ENCODE results near the gene HBE1.

HBE1 gene

GRCh38 chr11:5246772-5247471 is 22.8 kb downstream of the HBE1 start:
- Histone ChIP-seq H3K27ac (ENCODE audit: insufficient read depth, low read depth, low read length, poor library complexity, severe bottlenecking) (no peak overlapping the region), H3K27me3 (ENCODE audit: control insufficient read depth, insufficient read depth, low read length, poor library complexity, severe bottlenecking) (no peaks in the 10 kb centered on the region), H3K4me3 (ENCODE audit: insufficient read depth, low read depth, low read length) (no peak overlapping the region), H3K9me3 (ENCODE audit: control insufficient read depth, low read length) (no peaks in the 10 kb centered on the region), H3K36me3 (ENCODE audit: control insufficient read depth, insufficient read depth, low read length) (no peaks in the 10 kb centered on the region), H3K4me1 (ENCODE audit: control insufficient read depth, insufficient read depth, low read length) (no peaks in the 10 kb centered on the region)
- WGBS, 2 experiments = 91 to 96% methylated on average over 6 of the region's 6 CpGs

- no peaks in the 10 kb centered on the region for H3K27me3 ChIP-seq (ENCODE audit: control insufficient read depth, insufficient read depth, low read length, poor library complexity, severe bottlenecking)
- no peaks in the 10 kb centered on the region for H3K36me3 ChIP-seq (ENCODE audit: control insufficient read depth, insufficient read depth, low read length)
- H3K9me3 ChIP-seq (ENCODE audit: control insufficient read depth, low read length) = no peaks in the 10 kb centered on the region
- no peak overlapping the region for H3K4me3 ChIP-seq (ENCODE audit: insufficient read depth, low read depth, low read length)
- 95 to 96% methylated on average over 2 of the region's 2 CpGs for WGBS, 2 experiments
- no peak overlapping the region for H3K27ac ChIP-seq (ENCODE audit: insufficient read depth, low read depth, low read length, poor library complexity, severe bottlenecking)
- H3K4me1 ChIP-seq (ENCODE audit: control insufficient read depth, insufficient read depth, low read length) = no peaks in the 10 kb centered on the region
Measured at GRCh38 chr11:5245155-5245554, 24.6 kb downstream of the HBE1 start.

- H3K9me3 ChIP-seq (ENCODE audit: control insufficient read depth, low read length) = no peaks in the 10 kb centered on the region
- 95 to 99% methylated on average over 4 of the region's 4 CpGs for WGBS, 2 experiments
- no peaks in the 10 kb centered on the region for H3K36me3 ChIP-seq (ENCODE audit: control insufficient read depth, insufficient read depth, low read length)
- no peak overlapping the region for H3K27ac ChIP-seq (ENCODE audit: insufficient read depth, low read depth, low read length, poor library complexity, severe bottlenecking)
- no peak overlapping the region for H3K4me3 ChIP-seq (ENCODE audit: insufficient read depth, low read depth, low read length)
- no peaks in the 10 kb centered on the region for H3K27me3 ChIP-seq (ENCODE audit: control insufficient read depth, insufficient read depth, low read length, poor library complexity, severe bottlenecking)
- H3K4me1 ChIP-seq (ENCODE audit: control insufficient read depth, insufficient read depth, low read length) = no peaks in the 10 kb centered on the region
Measured at GRCh38 chr11:5243816-5244180, 25.9 kb downstream of the HBE1 start.

- Histone ChIP-seq H3K27ac (ENCODE audit: insufficient read depth, low read depth, low read length, poor library complexity, severe bottlenecking) (no peak overlapping the region), H3K27me3 (ENCODE audit: control insufficient read depth, insufficient read depth, low read length, poor library complexity, severe bottlenecking) (no peaks in the 10 kb centered on the region), H3K4me1 (ENCODE audit: control insufficient read depth, insufficient read depth, low read length) (no peaks in the 10 kb centered on the region), H3K36me3 (ENCODE audit: control insufficient read depth, insufficient read depth, low read length) (no peaks in the 10 kb centered on the region), H3K9me3 (ENCODE audit: control insufficient read depth, low read length) (no peaks in the 10 kb centered on the region), H3K4me3 (ENCODE audit: insufficient read depth, low read depth, low read length) (no peak overlapping the region)
- 93 to 94% methylated on average over 7 of the region's 7 CpGs for WGBS, 2 experiments
Measured at GRCh38 chr11:5242933-5243815, 26.6 kb downstream of the HBE1 start.

- Histone ChIP-seq H3K27ac (ENCODE audit: insufficient read depth, low read depth, low read length, poor library complexity, severe bottlenecking) (no peak overlapping the region), H3K27me3 (ENCODE audit: control insufficient read depth, insufficient read depth, low read length, poor library complexity, severe bottlenecking) (no peaks in the 10 kb centered on the region), H3K4me1 (ENCODE audit: control insufficient read depth, insufficient read depth, low read length) (no peaks in the 10 kb centered on the region), H3K4me3 (ENCODE audit: insufficient read depth, low read depth, low read length) (no peak overlapping the region), H3K9me3 (ENCODE audit: control insufficient read depth, low read length) (no peaks in the 10 kb centered on the region), H3K36me3 (ENCODE audit: control insufficient read depth, insufficient read depth, low read length) (no peaks in the 10 kb centered on the region)
- 83 to 91% methylated on average over 1 of the region's 2 CpGs for WGBS, 2 experiments
Measured at GRCh38 chr11:5242208-5242607, 27.5 kb downstream of the HBE1 start.

GRCh38 chr11:5241458-5241857 is 28.3 kb downstream of the HBE1 start:
- 88 to 94% methylated on average over 2 to 3 of the region's 3 CpGs for WGBS, 2 experiments
- Histone ChIP-seq H3K4me1 (ENCODE audit: control insufficient read depth, insufficient read depth, low read length) (no peaks in the 10 kb centered on the region), H3K4me3 (ENCODE audit: insufficient read depth, low read depth, low read length) (no peak overlapping the region), H3K9me3 (ENCODE audit: control insufficient read depth, low read length) (no peaks in the 10 kb centered on the region), H3K27me3 (ENCODE audit: control insufficient read depth, insufficient read depth, low read length, poor library complexity, severe bottlenecking) (no peaks in the 10 kb centered on the region), H3K27ac (ENCODE audit: insufficient read depth, low read depth, low read length, poor library complexity, severe bottlenecking) (no peak overlapping the region), H3K36me3 (ENCODE audit: control insufficient read depth, insufficient read depth, low read length) (no peaks in the 10 kb centered on the region)

GRCh38 chr11:5240458-5240857 is 29.3 kb downstream of the HBE1 start:
- Histone ChIP-seq H3K27me3 (ENCODE audit: control insufficient read depth, insufficient read depth, low read length, poor library complexity, severe bottlenecking) (no peaks in the 10 kb centered on the region), H3K36me3 (ENCODE audit: control insufficient read depth, insufficient read depth, low read length) (no peaks in the 10 kb centered on the region), H3K4me3 (ENCODE audit: insufficient read depth, low read depth, low read length) (no peak overlapping the region), H3K27ac (ENCODE audit: insufficient read depth, low read depth, low read length, poor library complexity, severe bottlenecking) (no peak overlapping the region), H3K9me3 (ENCODE audit: control insufficient read depth, low read length) (no peaks in the 10 kb centered on the region), H3K4me1 (ENCODE audit: control insufficient read depth, insufficient read depth, low read length) (no peaks in the 10 kb centered on the region)
- WGBS, 2 experiments = 86 to 94% methylated on average over 2 of the region's 2 CpGs

GRCh38 chr11:5240056-5240455 is 29.7 kb downstream of the HBE1 start:
- H3K27me3 ChIP-seq (ENCODE audit: control insufficient read depth, insufficient read depth, low read length, poor library complexity, severe bottlenecking) = no peaks in the 10 kb centered on the region
- 98 to 100% methylated on average over 1 of the region's 1 CpG for WGBS, 2 experiments
- no peak overlapping the region for H3K4me3 ChIP-seq (ENCODE audit: insufficient read depth, low read depth, low read length)
- H3K4me1 ChIP-seq (ENCODE audit: control insufficient read depth, insufficient read depth, low read length) = no peaks in the 10 kb centered on the region
- H3K36me3 ChIP-seq (ENCODE audit: control insufficient read depth, insufficient read depth, low read length) = no peaks in the 10 kb centered on the region
- H3K27ac ChIP-seq (ENCODE audit: insufficient read depth, low read depth, low read length, poor library complexity, severe bottlenecking) = no peak overlapping the region
- no peaks in the 10 kb centered on the region for H3K9me3 ChIP-seq (ENCODE audit: control insufficient read depth, low read length)

GRCh38 chr11:5239046-5239445 is 30.7 kb downstream of the HBE1 start:
- no peaks in the 10 kb centered on the region for H3K9me3 ChIP-seq (ENCODE audit: control insufficient read depth, low read length)
- H3K27ac ChIP-seq (ENCODE audit: insufficient read depth, low read depth, low read length, poor library complexity, severe bottlenecking) = no peak overlapping the region
- no peaks in the 10 kb centered on the region for H3K4me1 ChIP-seq (ENCODE audit: control insufficient read depth, insufficient read depth, low read length)
- no peak overlapping the region for H3K4me3 ChIP-seq (ENCODE audit: insufficient read depth, low read depth, low read length)
- H3K36me3 ChIP-seq (ENCODE audit: control insufficient read depth, insufficient read depth, low read length) = no peaks in the 10 kb centered on the region
- H3K27me3 ChIP-seq (ENCODE audit: control insufficient read depth, insufficient read depth, low read length, poor library complexity, severe bottlenecking) = no peaks in the 10 kb centered on the region

- WGBS, 2 experiments = 90% methylated on average over 2 of the region's 2 CpGs
- H3K36me3 ChIP-seq (ENCODE audit: control insufficient read depth, insufficient read depth, low read length) = no peaks in the 10 kb centered on the region
- no peaks in the 10 kb centered on the region for H3K4me1 ChIP-seq (ENCODE audit: control insufficient read depth, insufficient read depth, low read length)
- no peak overlapping the region for H3K4me3 ChIP-seq (ENCODE audit: insufficient read depth, low read depth, low read length)
- H3K27me3 ChIP-seq (ENCODE audit: control insufficient read depth, insufficient read depth, low read length, poor library complexity, severe bottlenecking) = no peaks in the 10 kb centered on the region
- no peaks in the 10 kb centered on the region for H3K9me3 ChIP-seq (ENCODE audit: control insufficient read depth, low read length)
- H3K27ac ChIP-seq (ENCODE audit: insufficient read depth, low read depth, low read length, poor library complexity, severe bottlenecking) = no peak overlapping the region
Measured at GRCh38 chr11:5238486-5238885, 31.3 kb downstream of the HBE1 start.

Data from ectodermal cell (in vitro differentiated cells).